ENCODE results near the gene SUGT1. TPM values are rescaled to one million over a fixed set of nuclear protein-coding genes. Genes with fewer than 3 reads are reported as not detected.
"Not testable (repeated sequence)": the region's sequence is repeated elsewhere in the genome, so short reads cannot be mapped to it uniquely, and the experiment has no call there.

SUGT1 gene
- total and polyA plus RNA-seq, 7 experiments from 2014 or later = 21.3 to 49.0 (median 36.9) TPM

DNA sequence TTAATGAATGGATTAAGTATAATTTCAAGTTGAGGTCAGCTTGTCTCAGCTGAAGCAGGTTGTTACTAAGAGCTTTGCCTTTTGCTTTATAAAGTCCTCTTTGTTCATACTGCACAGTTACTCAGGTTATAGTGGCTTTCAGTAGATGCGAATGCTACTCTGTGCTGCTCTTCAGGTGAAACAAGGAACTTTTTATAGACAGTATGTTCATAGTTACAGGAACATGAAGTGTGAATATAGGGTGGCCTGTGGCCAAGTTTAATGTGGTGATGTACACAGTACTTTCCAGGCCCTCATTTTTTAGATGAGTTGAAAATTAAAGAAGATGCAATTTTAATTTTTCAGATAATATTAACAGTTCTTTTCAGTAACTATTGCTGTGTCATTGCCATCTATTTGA lies 20.8 kb downstream of the SUGT1 start:
- ATAC-seq = no peak
- peaks cover 3 to 38% (median 10%) of the 10 kb centered on the region in 3 experiments for H3K36me3 ChIP-seq (ENCODE audit: control insufficient read depth in 2 of 3, insufficient read depth in 3 of 3, low read length in 3 of 3)
- Mint-ChIP-seq H3K4me3 (no peak overlapping the region), H3K27ac (no peak overlapping the region), H3K9me3 (no peaks in the 10 kb centered on the region), H3K36me3 (peaks cover 4 to 43% (median 19%) of the 10 kb centered on the region in 5 donors), H3K27me3 (no peaks in the 10 kb centered on the region), H3K4me1 (peaks cover 0 to 29% (median 15%) of the 10 kb centered on the region in 7 donors)
- ChIA-PET POLR2A (no interaction called here), CTCF (no interaction called here)
- no peak overlapping the region for H3K4me3 ChIP-seq (ENCODE audit: low read length)
- no peaks in the 10 kb centered on the region for H3K9me3 ChIP-seq (ENCODE audit: control insufficient read depth in 2 of 3, low read length in 3 of 3)
- intact Hi-C loops (cut with micrococcal nuclease) = loop anchor here in 1 of 2 donors (5.0 kb wide), 1 partner anchor 64 kb away; the partner anchor contains the start of gene CNMD
- no peaks in the 10 kb centered on the region for H3K27me3 ChIP-seq (ENCODE audit: control insufficient read depth in 2 of 2, insufficient read depth in 2 of 2, low read length in 2 of 2)
- no peak for DNase-seq
- no peak overlapping the region for H3K27ac ChIP-seq (ENCODE audit: low read depth, low read length)
- H3K4me1 ChIP-seq (ENCODE audit: control insufficient read depth in 2 of 2, insufficient read depth in 2 of 2, low read length in 2 of 2) = no peaks in the 10 kb centered on the region

DNA sequence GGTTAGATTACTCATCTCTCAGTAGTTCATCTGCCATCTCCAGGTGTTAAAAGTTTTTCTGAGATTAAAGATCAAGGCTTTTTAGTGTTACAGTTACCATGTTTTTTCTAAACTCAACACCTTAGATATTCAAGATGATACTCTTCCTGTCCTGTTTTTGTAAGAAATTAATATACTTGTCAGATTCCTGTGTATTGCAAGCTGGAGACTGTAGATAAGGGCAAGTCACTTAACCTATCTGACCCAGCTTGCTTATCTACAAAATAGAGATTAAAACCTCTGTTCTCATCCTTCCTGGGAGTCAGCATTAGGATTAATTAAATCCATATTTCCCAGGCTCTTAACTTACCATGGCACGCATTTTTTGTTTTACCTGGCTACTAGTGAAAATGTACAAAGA lies 25.2 kb downstream of the SUGT1 start:
- ChIA-PET POLR2A (no interaction called here), CTCF (interaction anchor here (0.7 kb wide), 1 partner anchor 11 kb away, joined by 3 read pairs; no protein-coding TSS in a partner anchor)
- no peaks in the 10 kb centered on the region for H3K4me1 ChIP-seq (ENCODE audit: control insufficient read depth in 2 of 2, insufficient read depth in 2 of 2, low read length in 2 of 2)
- no peak overlapping the region for H3K4me3 Mint-ChIP-seq
- H3K27ac ChIP-seq (ENCODE audit: low read depth, low read length) = no peak overlapping the region
- no peak for ATAC-seq
- H3K27me3 ChIP-seq (ENCODE audit: control insufficient read depth in 2 of 2, insufficient read depth in 2 of 2, low read length in 2 of 2) = no peaks in the 10 kb centered on the region
- intact Hi-C loops (cut with micrococcal nuclease) = no loop called here
- H3K27me3 Mint-ChIP-seq = no peaks in the 10 kb centered on the region
- peaks cover 3 to 52% (median 10%) of the 10 kb centered on the region in 3 experiments for H3K36me3 ChIP-seq (ENCODE audit: control insufficient read depth in 2 of 3, insufficient read depth in 3 of 3, low read length in 3 of 3)
- H3K4me3 ChIP-seq (ENCODE audit: low read length) = no peak overlapping the region
- no peak for DNase-seq
- H3K36me3 Mint-ChIP-seq = peaks cover 8 to 41% (median 26%) of the 10 kb centered on the region in 5 donors
- no peaks in the 10 kb centered on the region for H3K9me3 ChIP-seq (ENCODE audit: control insufficient read depth in 2 of 3, low read length in 3 of 3)
- no peaks in the 10 kb centered on the region for H3K9me3 Mint-ChIP-seq
- peak overlapping the region in 3 of 9 donors; percentile 2 to 38 (median 6) for H3K27ac Mint-ChIP-seq
- peaks cover 0 to 14% (median 7%) of the 10 kb centered on the region in 7 donors for H3K4me1 Mint-ChIP-seq

DNA sequence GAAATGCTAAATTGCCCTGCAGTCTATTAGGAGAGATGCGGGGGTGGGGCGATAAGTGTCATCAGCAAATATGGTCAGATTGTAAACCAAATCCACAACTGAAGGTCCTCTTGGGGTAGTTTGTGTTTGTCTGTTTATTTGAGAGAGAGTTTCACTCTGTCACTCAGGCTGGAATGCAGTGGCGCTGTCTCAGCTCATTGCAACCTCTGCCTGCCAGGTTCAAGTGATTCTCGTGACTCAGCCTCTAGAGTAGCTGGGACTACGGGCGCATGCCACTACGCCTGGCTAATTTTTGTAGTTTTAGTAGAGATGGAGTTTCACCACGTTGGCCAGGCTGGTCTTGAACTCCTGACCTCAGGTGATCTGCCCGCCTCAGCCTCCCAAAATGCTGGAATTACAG lies 33.2 kb downstream of the SUGT1 start:
- H3K9me3 ChIP-seq (ENCODE audit: control insufficient read depth in 2 of 3, low read length in 3 of 3); H3K4me3 Mint-ChIP-seq; H3K27ac ChIP-seq (ENCODE audit: low read depth, low read length); intact Hi-C loops (cut with micrococcal nuclease); DNase-seq; POLR2A ChIA-PET; H3K27me3 Mint-ChIP-seq; H3K9me3 Mint-ChIP-seq; H3K4me1 ChIP-seq (ENCODE audit: control insufficient read depth in 2 of 2, insufficient read depth in 2 of 2, low read length in 2 of 2); CTCF ChIA-PET; H3K27me3 ChIP-seq (ENCODE audit: control insufficient read depth in 2 of 2, insufficient read depth in 2 of 2, low read length in 2 of 2); ATAC-seq; H3K4me3 ChIP-seq (ENCODE audit: low read length): not testable (repeated sequence)
- Mint-ChIP-seq H3K27ac (peak overlapping the region in 1 of 9 donors; percentile 41), H3K36me3 (peaks cover 5 to 63% (median 22%) of the 10 kb centered on the region in 5 donors), H3K4me1 (peaks cover 0 to 10% (median 6%) of the 10 kb centered on the region in 7 donors)
- peaks cover 0 to 27% (median 4%) of the 10 kb centered on the region in 3 experiments for H3K36me3 ChIP-seq (ENCODE audit: control insufficient read depth in 2 of 3, insufficient read depth in 3 of 3, low read length in 3 of 3)

DNA sequence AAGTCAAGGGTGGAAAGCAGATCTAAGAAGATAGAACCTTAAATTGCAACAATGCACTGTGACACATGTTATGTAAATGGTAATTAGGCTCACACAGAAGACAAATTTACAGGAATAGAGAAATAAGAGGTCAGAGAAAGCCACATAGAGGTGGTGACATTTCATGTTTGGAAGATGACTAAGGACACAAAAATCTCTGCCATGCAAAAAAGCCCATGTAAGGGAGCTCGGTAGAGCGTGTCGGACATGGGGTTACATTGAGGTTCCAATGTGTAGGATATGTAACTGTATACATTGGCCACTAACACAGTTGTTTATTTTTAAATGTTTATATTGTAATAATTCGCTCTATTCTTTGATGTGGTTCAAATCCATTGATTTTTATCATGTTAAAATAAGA lies 33.7 kb downstream of the SUGT1 start:
- Histone ChIP-seq H3K4me1 (ENCODE audit: control insufficient read depth in 2 of 2, insufficient read depth in 2 of 2, low read length in 2 of 2) (no peaks in the 10 kb centered on the region), H3K36me3 (ENCODE audit: control insufficient read depth in 2 of 3, insufficient read depth in 3 of 3, low read length in 3 of 3) (peaks cover 0 to 23% (median 4%) of the 10 kb centered on the region in 3 experiments), H3K4me3 (ENCODE audit: low read length) (no peak overlapping the region), H3K27ac (ENCODE audit: low read depth, low read length) (no peak overlapping the region), H3K9me3 (ENCODE audit: control insufficient read depth in 2 of 3, low read length in 3 of 3) (no peaks in the 10 kb centered on the region), H3K27me3 (ENCODE audit: control insufficient read depth in 2 of 2, insufficient read depth in 2 of 2, low read length in 2 of 2) (no peaks in the 10 kb centered on the region)
- Mint-ChIP-seq H3K27me3 (no peaks in the 10 kb centered on the region), H3K36me3 (peaks cover 5 to 62% (median 24%) of the 10 kb centered on the region in 5 donors), H3K4me1 (peaks cover 0 to 13% (median 11%) of the 10 kb centered on the region in 7 donors), H3K4me3 (no peak overlapping the region), H3K27ac (no peak overlapping the region), H3K9me3 (no peaks in the 10 kb centered on the region)
- DNase-seq (no peak), ATAC-seq (no peak)
- POLR2A ChIA-PET = no interaction called here
- intact Hi-C loops (cut with micrococcal nuclease) = no loop called here
- CTCF ChIA-PET = no interaction called here

DNA sequence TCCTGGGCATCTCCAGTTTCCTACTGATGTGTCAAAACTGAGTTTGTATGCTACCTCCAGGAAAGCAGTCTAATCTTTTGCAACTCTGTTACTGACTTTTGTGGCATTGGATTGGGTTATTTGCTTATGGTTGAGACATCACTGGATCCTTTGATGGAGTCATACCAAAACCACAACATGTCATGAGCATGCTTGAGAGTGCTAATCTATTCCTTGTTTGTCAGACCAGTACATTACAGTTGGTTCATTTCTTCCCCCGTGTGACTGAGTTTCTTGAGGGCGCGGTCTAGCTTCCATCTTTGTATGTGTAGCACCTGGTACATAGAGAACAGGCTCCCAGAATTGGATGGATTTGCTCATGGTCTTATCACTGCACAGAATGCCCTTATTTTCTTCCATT lies 43.2 kb downstream of the SUGT1 start:
- Histone ChIP-seq H3K4me1 (ENCODE audit: control insufficient read depth in 2 of 2, insufficient read depth in 2 of 2, low read length in 2 of 2) (no peaks in the 10 kb centered on the region), H3K36me3 (ENCODE audit: control insufficient read depth in 2 of 3, insufficient read depth in 3 of 3, low read length in 3 of 3) (no peaks in the 10 kb centered on the region), H3K9me3 (ENCODE audit: control insufficient read depth in 2 of 3, low read length in 3 of 3) (no peaks in the 10 kb centered on the region), H3K27ac (ENCODE audit: low read depth, low read length) (no peak overlapping the region), H3K27me3 (ENCODE audit: control insufficient read depth in 2 of 2, insufficient read depth in 2 of 2, low read length in 2 of 2) (no peaks in the 10 kb centered on the region), H3K4me3 (ENCODE audit: low read length) (no peak overlapping the region)
- intact Hi-C loops (cut with micrococcal nuclease) = no loop called here
- DNase-seq = no peak
- no peak overlapping the region for H3K27ac Mint-ChIP-seq
- no peaks in the 10 kb centered on the region for H3K27me3 Mint-ChIP-seq
- peaks cover 2 to 17% (median 9%) of the 10 kb centered on the region in 7 donors for H3K4me1 Mint-ChIP-seq
- H3K36me3 Mint-ChIP-seq = peaks cover 0 to 38% (median 15%) of the 10 kb centered on the region in 5 donors
- no peaks in the 10 kb centered on the region for H3K9me3 Mint-ChIP-seq
- ATAC-seq = no peak
- ChIA-PET CTCF (no interaction called here), POLR2A (interaction anchor here (0.6 kb wide), 1 partner anchor 14 kb away, joined by 3 read pairs; no protein-coding TSS in a partner anchor)
- no peak overlapping the region for H3K4me3 Mint-ChIP-seq

DNA sequence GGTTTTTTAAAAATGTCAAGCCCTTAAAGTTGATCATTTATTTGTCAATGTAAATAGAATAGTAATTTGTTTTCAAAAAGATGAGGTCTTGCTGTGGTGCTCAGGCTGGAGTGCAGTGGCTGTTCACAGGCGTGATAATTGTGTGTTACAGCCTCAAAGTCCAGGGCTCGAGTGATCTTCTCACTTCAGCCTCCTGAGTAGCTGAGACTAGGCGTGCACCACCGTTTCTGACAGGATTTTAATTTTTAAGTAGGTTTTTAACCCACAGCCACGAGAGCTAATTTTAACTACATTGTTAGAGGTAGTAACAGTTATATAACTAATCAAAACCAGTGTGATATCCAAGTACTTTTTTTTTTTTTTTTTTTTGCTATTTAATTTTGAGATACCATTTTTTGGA lies 43.9 kb downstream of the SUGT1 start:
- Mint-ChIP-seq H3K27ac (no peak overlapping the region), H3K4me1 (peaks cover 1 to 17% (median 3%) of the 10 kb centered on the region in 7 donors), H3K36me3 (peaks cover 0 to 34% (median 11%) of the 10 kb centered on the region in 5 donors), H3K9me3 (no peaks in the 10 kb centered on the region), H3K4me3 (no peak overlapping the region), H3K27me3 (no peaks in the 10 kb centered on the region)
- POLR2A ChIA-PET = interaction anchor here (0.6 kb wide), 1 partner anchor 15 kb away, joined by 3 read pairs; no protein-coding TSS in a partner anchor
- DNase-seq (no peak), ATAC-seq (no peak)
- Histone ChIP-seq H3K27ac (ENCODE audit: low read depth, low read length) (no peak overlapping the region), H3K4me1 (ENCODE audit: control insufficient read depth in 2 of 2, insufficient read depth in 2 of 2, low read length in 2 of 2) (no peaks in the 10 kb centered on the region), H3K9me3 (ENCODE audit: control insufficient read depth in 2 of 3, low read length in 3 of 3) (no peaks in the 10 kb centered on the region), H3K27me3 (ENCODE audit: control insufficient read depth in 2 of 2, insufficient read depth in 2 of 2, low read length in 2 of 2) (no peaks in the 10 kb centered on the region), H3K4me3 (ENCODE audit: low read length) (no peak overlapping the region), H3K36me3 (ENCODE audit: control insufficient read depth in 2 of 3, insufficient read depth in 3 of 3, low read length in 3 of 3) (no peaks in the 10 kb centered on the region)
- CTCF ChIA-PET = no interaction called here
- intact Hi-C loops (cut with micrococcal nuclease) = no loop called here

DNA sequence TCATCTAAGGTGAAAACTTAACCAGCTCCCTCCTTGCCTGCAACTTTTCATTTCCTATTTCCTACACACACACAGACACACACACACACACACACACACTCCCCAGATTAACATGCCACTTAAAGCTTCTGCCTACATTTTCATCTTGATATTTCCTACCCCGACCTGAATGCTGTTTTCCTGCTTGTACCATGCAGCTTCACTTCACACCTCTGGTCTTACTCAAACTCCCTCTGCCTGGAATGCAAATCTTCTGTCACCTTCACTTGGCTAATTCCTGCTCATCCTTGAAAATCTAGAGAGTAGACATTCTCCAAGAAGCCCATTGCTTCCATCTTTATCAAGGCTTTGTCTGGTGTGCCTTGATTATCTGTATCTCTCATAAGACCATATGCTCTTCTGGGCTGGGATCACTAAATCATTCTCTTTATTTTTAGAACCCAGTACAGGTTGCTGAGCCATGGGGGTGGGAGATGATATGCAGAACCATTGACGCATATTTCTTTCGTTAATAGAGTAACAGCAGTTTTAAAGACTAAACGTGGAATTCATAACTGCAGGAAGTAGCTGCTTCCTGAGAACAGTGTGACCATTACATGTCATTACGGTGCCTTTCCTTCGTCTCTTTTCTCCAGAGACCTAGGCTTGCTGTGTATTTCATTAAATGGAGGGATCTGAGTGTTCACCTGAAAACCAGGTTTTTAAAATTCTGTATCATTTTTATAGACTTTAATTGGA lies 49.3 kb downstream of the SUGT1 start:
- no peaks in the 10 kb centered on the region for H3K27me3 ChIP-seq (ENCODE audit: control insufficient read depth in 2 of 2, insufficient read depth in 2 of 2, low read length in 2 of 2)
- ATAC-seq = no peak
- no peak overlapping the region for H3K27ac ChIP-seq (ENCODE audit: low read depth, low read length)
- no peaks in the 10 kb centered on the region for H3K9me3 ChIP-seq (ENCODE audit: control insufficient read depth in 2 of 3, low read length in 3 of 3)
- no peaks in the 10 kb centered on the region for H3K9me3 Mint-ChIP-seq
- no peak overlapping the region for H3K4me3 ChIP-seq (ENCODE audit: low read length)
- intact Hi-C loops (cut with micrococcal nuclease) = no loop called here
- peak overlapping the region in 2 of 9 donors; percentile 18 to 25 for H3K27ac Mint-ChIP-seq
- no peaks in the 10 kb centered on the region for H3K27me3 Mint-ChIP-seq
- DNase-seq = no peak
- ChIA-PET POLR2A (no interaction called here), CTCF (no interaction called here)
- no peaks in the 10 kb centered on the region for H3K4me1 ChIP-seq (ENCODE audit: control insufficient read depth in 2 of 2, insufficient read depth in 2 of 2, low read length in 2 of 2)
- H3K4me1 Mint-ChIP-seq = peaks cover 0 to 8% (median 4%) of the 10 kb centered on the region in 7 donors
- peaks cover 0 to 18% (median 5%) of the 10 kb centered on the region in 5 donors for H3K36me3 Mint-ChIP-seq
- H3K36me3 ChIP-seq (ENCODE audit: control insufficient read depth in 2 of 3, insufficient read depth in 3 of 3, low read length in 3 of 3) = no peaks in the 10 kb centered on the region
- no peak overlapping the region for H3K4me3 Mint-ChIP-seq

Measured in naive thymus-derived CD4-positive, alpha-beta T cell (primary cell).